Bronchial epithelial cell (primary cell): ENCODE measurements around the gene CD44. TPM values are rescaled to one million over a fixed set of nuclear protein-coding genes. Genes with fewer than 3 reads are reported as not detected.

Experiments
- DNase-seq: peaks from one replicate; pipeline ENCODE4 v3.0.0-alpha.2; 2010; ENCODE audit warnings: low read depth
- FAIRE-seq: peaks from 2 replicates; lab custom pipeline; 2011; peaks lifted over from hg19 to GRCh38; lab: Jason Lieb, UNC
- H3K27me3 ChIP-seq: 2 replicates; pipeline ENCODE4 v1.5.1; 2011; ENCODE audit warnings: low read length; ENCODE audit not compliant: control insufficient read depth, insufficient read depth
- H3K36me3 ChIP-seq: 2 replicates; pipeline ENCODE4 v1.5.1; 2011; ENCODE audit warnings: low read length; ENCODE audit not compliant: control insufficient read depth, insufficient read depth
- H3K4me3 ChIP-seq: 2 replicates; pipeline ENCODE4 v1.5.1; 2011; ENCODE audit warnings: mild to moderate bottlenecking, low read depth, low read length, control low read depth
- CTCF ChIP-seq: IDR thresholded peaks from 2 replicates; pipeline ENCODE4 v1.5.1; 2011; ENCODE audit warnings: mild to moderate bottlenecking, moderate library complexity, low read length, control low read depth, inconsistent platforms; ENCODE audit not compliant: insufficient read depth, severe bottlenecking
- total RNA-seq: library from RNA; depleted of rRNA; stranded (reverse); fragments of >200 nt; gene quantifications from 2 replicates; pipeline ENCODE4 v1.2.1, GENCODE V29; 2014

CD44 gene
- total RNA-seq, 1 donor from 2014 or later: 254 TPM

DNA sequence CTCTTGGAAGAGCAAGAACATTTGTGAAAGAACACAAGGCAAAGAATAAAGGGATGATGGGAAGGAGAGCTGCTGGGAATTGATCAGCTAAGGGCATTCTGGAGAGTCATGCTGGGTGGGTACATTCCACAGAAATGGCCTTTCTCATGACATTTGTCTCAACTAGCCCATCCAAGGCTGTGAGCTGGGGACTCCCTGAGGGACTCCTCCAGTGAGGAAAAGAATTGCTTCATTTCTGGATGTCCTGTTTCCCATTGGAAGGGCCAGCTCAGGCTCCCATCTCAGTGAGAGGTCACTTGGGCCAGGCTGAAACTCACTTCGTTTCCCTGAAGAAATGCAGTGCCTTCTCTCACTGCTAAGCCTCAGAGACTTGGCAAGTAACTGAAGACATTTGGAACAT, 106.8 kb downstream of the CD44 start:
- no peaks in the 10 kb centered on the region for H3K27me3 ChIP-seq
- no peak overlapping the region for H3K4me3 ChIP-seq
- H3K36me3 ChIP-seq: no peaks in the 10 kb centered on the region
- FAIRE-seq: no peak
- DNase-seq: no peak
- no peak for TF ChIP-seq CTCF

GRCh38 chr11:35246745-35247144, 107.8 kb downstream of the CD44 start:
- Histone ChIP-seq H3K36me3 (no peaks in the 10 kb centered on the region), H3K27me3 (no peaks in the 10 kb centered on the region), H3K4me3 (no peak overlapping the region)
- no peak for DNase-seq
- no peak for FAIRE-seq
- no peak for TF ChIP-seq CTCF

DNA sequence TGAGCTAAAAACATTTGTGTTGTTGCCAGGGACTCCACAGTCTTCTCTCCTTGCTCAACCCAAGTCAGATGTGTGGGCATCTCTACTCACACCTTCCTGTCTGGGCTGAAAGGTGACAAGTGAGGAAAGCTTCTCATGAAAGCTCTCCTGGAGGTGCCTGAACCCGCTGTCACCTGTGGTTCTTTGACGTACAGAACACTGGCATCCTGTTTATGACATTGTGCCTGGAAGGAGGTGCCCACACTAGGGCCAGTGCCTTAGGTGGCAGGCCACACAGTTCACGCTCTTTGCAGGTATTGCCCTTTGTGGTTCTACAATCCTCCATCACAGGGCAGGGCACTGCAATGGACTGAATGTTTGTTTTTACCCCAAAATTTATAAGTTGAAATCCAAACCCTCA, 108.5 kb downstream of the CD44 start:
- no peak for DNase-seq
- Histone ChIP-seq H3K4me3 (no peak overlapping the region), H3K27me3 (no peaks in the 10 kb centered on the region), H3K36me3 (no peaks in the 10 kb centered on the region)
- no peak for TF ChIP-seq CTCF
- no peak for FAIRE-seq

- no peak for TF ChIP-seq CTCF
- no peak for FAIRE-seq
Observed at GRCh38 chr11:35247863-35248262, 108.9 kb downstream of the CD44 start.

DNA sequence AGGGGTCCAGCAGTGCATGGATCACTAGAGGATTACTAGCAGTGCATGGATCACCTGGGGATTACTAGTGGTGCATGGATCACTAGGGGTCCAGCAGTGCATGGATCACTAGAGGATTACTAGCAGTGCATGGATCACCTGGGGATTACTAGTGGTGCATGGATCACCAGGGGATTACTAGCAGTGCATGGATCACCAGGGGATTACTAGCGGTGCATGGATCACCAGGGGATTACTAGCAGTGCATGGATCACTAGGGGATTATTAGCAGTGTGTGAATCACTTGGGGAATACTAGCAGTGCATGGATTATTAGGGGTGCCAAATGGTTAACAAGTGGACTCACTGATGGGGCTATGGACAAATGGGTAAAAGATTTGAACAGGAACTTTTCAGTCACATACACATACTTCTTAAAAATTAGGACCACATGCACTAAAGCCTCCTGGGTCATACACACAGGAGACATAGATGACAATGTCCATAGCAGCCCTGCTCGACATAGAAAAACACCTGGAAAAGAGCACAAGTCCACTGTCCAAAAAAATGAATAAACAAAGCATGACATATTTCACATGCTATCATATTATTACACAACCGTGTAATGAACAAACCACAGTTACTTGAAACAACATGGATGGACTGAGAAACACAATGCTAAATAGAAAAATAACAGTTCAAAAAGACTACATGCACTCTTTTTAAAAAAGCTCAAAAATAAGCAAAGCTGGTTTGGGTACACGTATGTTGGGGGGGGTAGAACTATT, 109.8 kb downstream of the CD44 start:
- H3K36me3 ChIP-seq: no peaks in the 10 kb centered on the region
- FAIRE-seq: peak; percentile 99
- TF ChIP-seq CTCF: no peak
- H3K27me3 ChIP-seq: no peaks in the 10 kb centered on the region
- no peak overlapping the region for H3K4me3 ChIP-seq
- no peak for DNase-seq

More at GRCh38 chr11:35247863-35248262, 108.9 kb downstream of the CD44 start:
- no peak for DNase-seq
- no peaks in the 10 kb centered on the region for H3K27me3 ChIP-seq
- no peaks in the 10 kb centered on the region for H3K36me3 ChIP-seq
- no peak overlapping the region for H3K4me3 ChIP-seq

DNA sequence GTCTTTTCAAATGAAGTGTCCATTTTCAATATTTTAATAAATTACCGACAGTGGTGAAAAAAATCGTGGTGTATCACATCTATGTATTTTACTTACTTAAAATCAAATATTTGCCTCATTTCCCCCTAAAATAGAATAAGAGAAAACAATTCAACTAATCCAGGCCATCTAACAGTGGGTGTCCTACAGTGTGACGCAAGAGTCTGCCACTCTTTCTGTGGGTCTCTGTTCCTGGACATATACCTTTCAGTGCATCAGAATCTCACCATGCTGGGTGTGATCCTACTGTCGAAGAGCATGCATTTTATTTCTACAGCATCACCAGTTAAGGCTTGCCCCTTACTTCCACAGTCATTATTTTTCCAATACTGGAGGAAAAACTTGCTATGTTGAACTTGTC, 111.2 kb downstream of the CD44 start:
- Histone ChIP-seq H3K4me3 (no peak overlapping the region), H3K36me3 (no peaks in the 10 kb centered on the region), H3K27me3 (no peaks in the 10 kb centered on the region)
- no peak for DNase-seq
- no peak for TF ChIP-seq CTCF
- no peak for FAIRE-seq
